Measurements from ENCODE around the gene COL7A1.

The COL7A1 gene
- long read RNA-seq, donor 1, result 0 reads
- long read RNA-seq, donor 2, result 0 reads
- long read RNA-seq, donor 3, result 0 reads
- long read RNA-seq, donor 4, result 0 reads
- long read RNA-seq, donor 5, partial matches to known transcripts, result 6 of 6 reads
- long read RNA-seq, donor 5, other reads (novel, unspliced or antisense), result 0 of 6 reads
- long read RNA-seq, donor 6, partial matches to known transcripts, result 0 of 1 reads
- long read RNA-seq, donor 6, other reads (novel, unspliced or antisense), result 0 of 1 reads
- long read RNA-seq, donor 7, result 0 reads
- long read RNA-seq, donor 8, result 0 reads

DNA sequence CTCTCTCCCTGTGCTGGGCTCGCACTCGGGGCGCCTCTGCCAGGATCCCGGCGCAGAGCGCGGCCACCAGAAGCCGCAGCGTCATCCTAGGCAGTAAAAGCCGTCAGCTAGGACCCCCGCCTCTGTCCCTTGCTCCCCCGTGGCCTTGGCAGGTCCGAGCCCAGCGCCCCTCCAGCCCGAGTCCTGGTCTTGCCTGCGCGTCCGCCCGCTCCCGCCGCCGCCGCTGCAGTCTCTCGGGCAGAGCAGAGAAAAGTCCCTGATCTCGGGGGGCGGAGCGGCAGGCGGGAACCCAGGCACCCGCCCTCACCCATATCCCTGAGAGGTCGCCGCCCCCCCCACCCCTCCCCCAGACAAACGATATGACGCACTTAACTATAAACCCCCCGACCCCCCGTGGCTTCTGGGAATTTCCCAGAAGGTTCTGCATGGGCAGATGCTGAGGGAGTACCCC lies at the start of gene COL7A1:
TSS of gene COL7A1 (minus strand) at position 255 of the 451 bp plus-strand sequence. CDS start at position 85, 170 bp downstream.
- DNase-seq, result peak; percentile 47

GRCh38 chr3:48642605-48643004 lies 47.5 kb upstream of the COL7A1 start:
- DNase-seq, result no peak

GRCh38 chr3:48641396-48641795 lies 46.3 kb upstream of the COL7A1 start:
- no peak for DNase-seq

DNA sequence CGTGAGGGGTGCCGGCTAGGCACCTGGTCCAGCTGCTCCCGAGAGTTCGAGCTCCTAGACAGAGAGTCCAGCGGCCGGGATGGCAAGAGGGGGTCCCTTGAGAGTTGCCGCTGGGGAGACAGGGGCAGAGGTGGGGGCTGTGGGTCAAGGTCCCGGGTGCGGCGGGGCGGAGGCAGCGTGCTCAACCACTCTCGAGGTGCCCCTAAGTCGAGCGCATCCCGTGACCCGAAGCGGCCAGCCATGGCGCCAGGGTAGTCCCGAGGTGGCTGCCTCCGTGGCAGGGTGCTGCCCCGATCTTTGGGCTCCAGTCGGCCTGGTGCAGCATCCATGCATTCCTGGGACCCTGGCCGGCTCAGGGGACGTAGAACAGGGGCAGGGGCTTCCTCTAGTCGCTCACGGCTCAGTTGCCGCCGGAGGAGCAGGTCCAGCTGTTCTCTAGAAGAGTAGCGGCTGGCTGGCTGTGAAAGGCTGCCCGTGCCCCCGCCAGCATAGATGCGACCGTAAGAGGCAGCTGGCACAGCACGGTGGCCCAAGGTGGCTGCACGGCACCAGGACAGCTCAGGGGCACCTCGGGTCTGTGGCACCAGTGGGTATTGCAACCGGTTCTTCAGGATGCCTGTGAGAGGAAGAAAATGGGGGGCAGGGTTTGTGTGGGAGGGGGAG lies 44.9 kb upstream of the COL7A1 start:
- no peak for DNase-seq

DNA sequence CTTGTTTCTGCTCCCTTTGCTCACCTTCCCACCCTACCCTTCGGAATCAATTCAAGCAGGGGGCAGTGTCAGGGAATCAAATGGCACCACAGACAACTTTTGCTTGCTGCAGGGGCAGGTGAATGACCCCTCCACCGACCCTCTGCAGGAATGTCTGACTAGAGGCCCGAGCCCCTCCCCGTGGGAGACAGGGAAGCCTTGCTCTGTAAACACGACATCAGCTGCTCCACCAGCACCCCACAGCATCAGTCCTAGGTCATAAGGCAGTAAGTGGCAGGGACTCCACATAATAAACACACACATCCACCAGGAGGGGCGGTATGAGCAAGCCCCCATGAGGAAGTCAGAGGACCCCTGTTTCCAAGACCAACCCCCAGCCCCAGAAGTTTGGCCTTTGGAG lies 42.2 kb upstream of the COL7A1 start:
- DNase-seq, result no peak

GRCh38 chr3:48636149-48636655 lies 41.1 kb upstream of the COL7A1 start:
- DNase-seq, result peak; percentile 24

DNA sequence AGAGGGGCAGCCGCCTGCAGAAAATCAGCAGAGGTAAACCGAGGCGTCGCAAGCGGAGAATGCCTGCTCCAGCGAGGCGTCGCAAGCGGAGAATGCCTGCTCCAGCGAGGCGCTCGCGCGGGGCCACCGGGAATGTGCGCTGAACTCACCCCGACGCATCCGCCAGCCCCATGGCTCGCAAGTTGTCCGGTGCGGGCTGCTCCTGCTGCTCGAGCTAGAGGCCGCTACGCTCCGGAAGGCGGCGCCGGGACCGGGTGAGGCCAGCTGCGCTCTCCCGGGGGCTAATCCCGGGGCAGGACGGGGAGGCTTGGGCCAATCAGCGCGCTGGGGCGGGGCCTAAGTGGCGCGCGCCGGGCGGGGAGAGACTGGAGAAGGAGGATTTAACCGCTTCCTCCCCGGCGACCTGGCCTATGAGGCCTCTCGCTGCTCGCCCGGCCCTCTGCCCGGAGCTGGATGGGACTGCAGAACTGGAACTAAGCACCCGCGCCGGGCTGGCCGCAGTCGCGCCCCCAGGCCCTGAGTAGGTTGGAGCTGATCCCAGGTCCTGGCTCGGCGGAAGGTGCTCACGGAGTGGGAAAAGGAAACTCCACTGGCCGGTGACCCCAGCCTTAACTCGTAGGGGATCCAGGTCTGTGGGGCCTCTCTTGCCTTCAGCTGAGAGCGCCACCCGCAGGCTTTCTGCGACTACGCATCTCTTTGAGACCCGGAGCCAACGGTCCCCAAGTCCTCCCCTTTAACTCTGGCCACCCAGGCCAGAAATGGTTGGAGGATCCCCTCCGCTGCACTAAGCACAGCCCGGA lies 40.3 kb upstream of the COL7A1 start, which contains the start of gene SLC26A6:
TSS of gene SLC26A6 (minus strand) at position 240 of the 800 bp plus-strand sequence. CDS start at position 172, 68 bp downstream.
- DNase-seq, result peak; percentile 92

DNA sequence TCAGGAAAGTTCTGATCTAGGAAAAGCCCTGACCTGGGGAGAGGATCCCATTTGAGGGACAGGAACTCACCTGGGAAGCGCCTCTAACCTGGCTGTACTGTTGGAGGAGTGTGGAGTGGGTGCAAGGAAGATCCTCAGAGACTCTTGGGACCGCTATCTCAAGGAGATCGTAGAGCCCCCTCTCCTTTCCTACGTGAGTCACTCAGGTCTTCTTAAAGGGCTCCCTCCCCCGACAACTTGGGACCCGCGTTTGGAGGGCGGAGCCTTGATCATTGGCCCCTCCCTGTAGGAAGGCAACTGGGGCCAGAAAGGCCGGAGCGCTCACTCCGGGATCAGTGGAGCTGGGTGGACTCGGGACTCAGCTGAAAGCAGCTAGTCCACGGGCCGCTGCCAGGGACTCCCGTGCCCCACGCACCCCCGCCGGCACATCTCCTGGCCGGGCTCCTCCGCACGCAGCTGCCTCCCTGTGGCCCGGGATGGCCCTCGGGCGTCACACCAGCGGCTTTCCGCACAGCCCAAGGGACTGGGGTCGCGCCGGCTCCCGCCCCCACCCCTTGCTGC lies 39.6 kb upstream of the COL7A1 start:
- DNase-seq, result no peak

- no peak for DNase-seq
Measured at GRCh38 chr3:48633743-48634142, 38.6 kb upstream of the COL7A1 start.

GRCh38 chr3:48633256-48633655 lies 38.1 kb upstream of the COL7A1 start:
- DNase-seq, result no peak

GRCh38 chr3:48631516-48632448 lies 36.7 kb upstream of the COL7A1 start:
- DNase-seq, result no peak

DNA sequence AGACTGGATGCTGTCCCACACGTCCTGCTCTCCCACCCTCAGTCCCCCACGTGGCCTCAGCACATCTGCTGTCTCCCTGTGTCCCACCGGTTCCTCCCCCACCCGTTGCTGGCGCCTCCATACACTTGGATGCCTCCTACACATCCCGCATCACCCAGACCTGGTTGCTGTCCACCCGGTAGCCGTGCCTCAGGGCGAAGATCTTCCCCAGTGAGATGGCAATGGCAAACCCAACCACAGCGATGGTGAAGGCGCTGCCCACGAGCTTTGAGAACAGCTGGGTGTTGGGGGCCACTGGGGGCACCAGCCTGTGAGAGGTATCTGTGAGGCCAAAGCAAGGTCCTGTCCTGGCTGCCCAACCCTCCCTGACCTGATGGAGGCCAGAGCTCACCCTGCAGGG lies 35.7 kb upstream of the COL7A1 start:
- DNase-seq, result no peak

GRCh38 chr3:48630407-48630806 lies 35.3 kb upstream of the COL7A1 start:
- DNase-seq, result no peak

GRCh38 chr3:48629894-48630293 lies 34.8 kb upstream of the COL7A1 start:
- no peak for DNase-seq

DNA sequence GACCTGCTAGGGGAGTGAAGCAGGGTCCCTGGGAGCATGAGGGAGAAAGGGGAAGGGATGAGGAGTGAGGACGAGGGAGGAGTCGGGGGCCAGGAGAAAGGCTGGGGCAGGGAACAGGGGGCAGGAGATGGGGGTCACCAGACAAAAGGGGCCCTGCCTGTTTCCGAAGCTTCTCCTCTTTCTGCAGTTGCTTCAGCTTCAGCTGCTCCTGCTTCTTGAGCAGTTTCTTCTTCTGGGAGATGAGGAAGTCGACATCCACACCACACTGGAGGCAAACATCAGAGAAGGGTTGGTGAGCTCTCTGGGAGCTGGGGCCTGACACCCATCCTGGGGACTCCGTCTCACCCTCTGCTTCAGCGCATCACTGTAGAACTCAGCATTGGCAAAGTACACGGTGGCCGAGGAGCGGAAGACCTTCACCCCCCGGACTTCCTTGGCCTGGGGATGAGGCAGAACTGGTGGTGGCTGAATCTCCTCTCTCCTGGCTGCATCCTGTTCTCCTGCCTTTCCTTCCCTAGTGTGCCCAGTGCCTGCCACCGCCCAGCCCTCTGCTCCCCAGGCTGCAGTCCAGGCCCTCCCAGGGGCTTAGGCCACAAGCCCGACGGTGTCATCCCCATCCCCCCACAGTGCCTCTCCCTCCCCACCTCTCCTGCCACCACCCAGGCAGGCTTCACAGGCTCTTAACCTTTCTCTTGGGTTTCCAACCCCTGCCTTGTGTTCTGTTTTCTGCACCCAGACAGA lies 33.3 kb upstream of the COL7A1 start:
- no peak for DNase-seq

GRCh38 chr3:48625600-48625999 lies 30.5 kb upstream of the COL7A1 start:
- DNase-seq, result no peak

DNA sequence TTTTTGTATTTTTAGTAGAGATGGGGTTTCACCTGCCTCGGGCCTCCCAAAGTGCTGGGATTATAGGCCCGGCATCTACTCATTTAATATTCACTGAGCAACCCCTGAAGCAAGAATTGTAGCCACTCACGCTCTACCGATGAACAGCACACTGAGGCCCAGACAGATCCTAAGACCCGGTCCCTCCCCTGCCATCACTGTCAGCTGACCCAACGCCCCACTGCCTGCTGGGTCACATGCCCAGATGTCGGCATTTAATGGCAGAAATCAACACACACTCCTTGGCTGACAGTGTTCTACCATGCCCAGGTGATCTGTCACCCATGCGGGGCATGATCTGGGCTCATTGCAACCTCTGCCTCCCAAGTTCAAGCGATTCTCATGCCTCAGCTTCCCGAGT lies 29.6 kb upstream of the COL7A1 start:
- DNase-seq, result no peak

- DNase-seq, result no peak
Measured at GRCh38 chr3:48623851-48624547, 28.9 kb upstream of the COL7A1 start.

GRCh38 chr3:48621461-48621869 lies 26.3 kb upstream of the COL7A1 start, which contains the start of gene TMEM89:
Gene TMEM89, minus strand, starts transcription at chr3:48621769. Its CDS starts 13 bp downstream, at chr3:48621756.
- DNase-seq, result no peak
